ENCODE measurements around the gene SLC25A21.
A peak's percentile ranks its signal among the peaks of the same experiment; 100 is the strongest.
"Not testable (repeated sequence)": the region's sequence is repeated elsewhere in the genome, so short reads cannot be mapped to it uniquely, and the experiment has no call there.

Gene SLC25A21

DNA sequence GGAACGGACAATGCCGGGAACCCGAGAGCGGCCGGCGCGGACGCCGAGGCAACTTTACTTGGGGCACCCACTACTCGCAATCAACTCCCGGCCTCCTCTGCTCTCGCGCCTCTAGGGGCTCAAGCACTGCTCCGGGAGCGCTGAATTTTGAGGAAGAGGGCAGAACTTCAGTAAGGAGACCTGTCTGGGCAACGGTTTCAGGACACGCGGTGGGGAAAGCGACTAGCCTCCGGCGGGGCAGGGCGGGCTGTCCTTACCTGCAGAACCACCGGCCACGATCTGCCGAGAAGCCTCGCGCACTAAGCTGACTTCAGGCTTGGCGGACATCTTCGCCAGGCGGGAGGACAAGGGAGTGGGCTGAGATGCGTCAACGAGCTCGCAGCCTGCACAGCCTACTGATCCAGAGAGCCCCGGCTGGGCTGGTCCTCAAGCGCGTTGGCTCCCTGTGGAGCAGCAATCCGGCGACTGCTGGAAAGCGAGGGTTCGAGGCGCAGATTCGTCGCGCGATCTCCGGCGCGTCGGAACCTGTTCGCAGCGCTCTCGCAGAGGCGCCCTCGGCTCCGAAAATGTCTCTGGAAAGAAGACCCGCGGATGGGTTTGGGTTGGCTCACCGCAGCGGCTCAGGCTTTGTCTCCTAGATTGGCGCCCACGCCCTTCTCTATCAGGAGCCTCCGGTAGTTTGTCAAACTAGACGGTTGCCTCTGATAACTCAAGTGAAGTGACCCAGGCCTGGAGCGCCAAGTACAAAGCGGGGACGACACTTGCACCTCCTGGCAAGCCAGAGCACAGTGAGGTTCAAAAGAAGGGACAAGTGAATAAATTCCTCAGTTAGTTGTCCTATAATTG lies at the start of gene SLC25A21:
Gene SLC25A21 (minus strand): TSS at position 583 of the 846 bp plus-strand sequence.
- Histone ChIP-seq H3K9ac (ENCODE audit: low read length in 2 of 2) (peak within 1 kb of the TSS; percentile 87 to 95), H3K4me3 (ENCODE audit: low read length in 2 of 2) (peak within 1 kb of the TSS; percentile 68 to 96), H3K4me1 (ENCODE audit: control insufficient read depth, insufficient read depth, low read length) (peaks cover 6% of the 10 kb centered on the region), H3K36me3 (ENCODE audit: control insufficient read depth in 2 of 2, insufficient read depth in 2 of 2, low read length in 2 of 2) (no peaks in the 10 kb centered on the region), H3K9me3 (ENCODE audit: control insufficient read depth in 2 of 2, low read length in 2 of 2) (no peaks in the 10 kb centered on the region), H3K27me3 (ENCODE audit: control insufficient read depth in 1 of 2, insufficient read depth in 2 of 2, low read length in 2 of 2) (no peaks in the 10 kb centered on the region), H3K27ac (ENCODE audit: low read length) (peak within 1 kb of the TSS; percentile 93)

DNA sequence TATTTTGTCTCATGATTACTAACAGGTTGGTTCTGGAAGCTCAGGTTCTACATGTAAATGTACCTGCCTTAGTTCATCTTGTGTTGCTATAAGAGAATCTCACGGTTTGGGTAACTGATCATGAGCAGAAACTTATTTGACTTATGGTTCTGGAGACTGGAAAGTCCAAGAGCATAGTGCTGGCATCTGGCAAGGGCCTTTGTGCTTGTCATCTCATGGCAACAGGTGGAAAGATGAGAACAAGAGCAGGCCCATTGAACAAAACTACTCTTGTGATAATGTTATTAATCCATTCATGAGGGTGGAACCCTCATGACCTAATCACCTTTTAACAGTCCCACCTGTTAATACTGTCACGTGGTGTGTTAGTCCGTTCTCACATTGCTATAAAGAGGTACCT lies 48.7 kb upstream of the SLC25A21 start:
- H3K4me1 ChIP-seq (ENCODE audit: control insufficient read depth, insufficient read depth, low read length), result no peaks in the 10 kb centered on the region
- H3K36me3 ChIP-seq (ENCODE audit: control insufficient read depth in 2 of 2, insufficient read depth in 2 of 2, low read length in 2 of 2), result no peaks in the 10 kb centered on the region
- peaks cover 0 to 3% of the 10 kb centered on the region in 2 donors for H3K9me3 ChIP-seq (ENCODE audit: control insufficient read depth in 2 of 2, low read length in 2 of 2)
- no peak overlapping the region for H3K27ac ChIP-seq (ENCODE audit: low read length)
- H3K9ac ChIP-seq (ENCODE audit: low read length in 2 of 2), result no peak overlapping the region
- no peak overlapping the region for H3K4me3 ChIP-seq (ENCODE audit: low read length in 2 of 2)
- no peaks in the 10 kb centered on the region for H3K27me3 ChIP-seq (ENCODE audit: control insufficient read depth in 1 of 2, insufficient read depth in 2 of 2, low read length in 2 of 2)

DNA sequence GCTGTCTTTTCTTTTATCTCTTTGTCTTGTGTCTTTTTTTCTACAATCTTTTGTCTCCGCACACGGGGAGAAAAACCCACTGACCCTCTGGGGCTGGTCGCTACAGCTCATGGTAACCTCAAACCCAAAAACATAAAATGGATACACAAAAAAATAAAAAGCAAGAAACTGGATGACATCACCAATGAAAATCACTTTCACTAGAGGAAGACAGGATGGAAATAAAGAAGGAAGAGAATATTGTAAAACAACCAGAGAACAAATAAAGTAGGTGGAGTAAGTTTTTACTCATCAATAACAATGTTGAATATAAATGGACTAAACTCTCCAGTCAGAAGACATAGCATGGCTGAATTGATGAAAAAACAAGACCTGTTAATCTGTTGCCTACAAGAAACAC lies 42.9 kb upstream of the SLC25A21 start:
- no peak overlapping the region for H3K9ac ChIP-seq (ENCODE audit: low read length in 2 of 2)
- no peak overlapping the region for H3K27ac ChIP-seq (ENCODE audit: low read length)
- H3K4me1 ChIP-seq (ENCODE audit: control insufficient read depth, insufficient read depth, low read length), result no peaks in the 10 kb centered on the region
- no peak overlapping the region for H3K4me3 ChIP-seq (ENCODE audit: low read length in 2 of 2)
- no peaks in the 10 kb centered on the region for H3K27me3 ChIP-seq (ENCODE audit: control insufficient read depth in 1 of 2, insufficient read depth in 2 of 2, low read length in 2 of 2)
- no peaks in the 10 kb centered on the region for H3K36me3 ChIP-seq (ENCODE audit: control insufficient read depth in 2 of 2, insufficient read depth in 2 of 2, low read length in 2 of 2)
- no peaks in the 10 kb centered on the region for H3K9me3 ChIP-seq (ENCODE audit: control insufficient read depth in 2 of 2, low read length in 2 of 2)

DNA sequence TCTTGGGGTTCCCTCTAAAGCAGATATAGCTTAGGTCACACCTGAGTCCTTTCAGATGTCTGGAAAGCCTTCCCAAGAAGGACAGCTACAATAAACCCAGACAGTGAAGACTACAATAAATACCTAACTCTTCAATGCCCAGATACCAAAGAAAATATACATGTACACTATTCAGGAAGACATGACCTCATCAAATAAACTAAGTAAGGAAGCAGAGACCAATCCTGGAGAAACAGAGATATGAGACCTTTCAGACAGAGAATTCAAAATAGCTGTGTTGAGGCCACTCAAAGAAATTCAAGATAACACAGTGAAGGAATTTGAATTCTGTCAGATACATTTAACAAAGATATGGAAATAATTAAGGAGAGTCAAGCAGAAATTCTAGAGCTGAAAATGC lies 40.6 kb upstream of the SLC25A21 start:
- no peak overlapping the region for H3K4me3 ChIP-seq (ENCODE audit: low read length in 2 of 2)
- H3K9me3 ChIP-seq (ENCODE audit: control insufficient read depth in 2 of 2, low read length in 2 of 2), result no peaks in the 10 kb centered on the region
- no peaks in the 10 kb centered on the region for H3K4me1 ChIP-seq (ENCODE audit: control insufficient read depth, insufficient read depth, low read length)
- H3K9ac ChIP-seq (ENCODE audit: low read length in 2 of 2), result no peak overlapping the region
- H3K36me3 ChIP-seq (ENCODE audit: control insufficient read depth in 2 of 2, insufficient read depth in 2 of 2, low read length in 2 of 2), result no peaks in the 10 kb centered on the region
- H3K27me3 ChIP-seq (ENCODE audit: control insufficient read depth in 1 of 2, insufficient read depth in 2 of 2, low read length in 2 of 2), result no peaks in the 10 kb centered on the region
- no peak overlapping the region for H3K27ac ChIP-seq (ENCODE audit: low read length)

DNA sequence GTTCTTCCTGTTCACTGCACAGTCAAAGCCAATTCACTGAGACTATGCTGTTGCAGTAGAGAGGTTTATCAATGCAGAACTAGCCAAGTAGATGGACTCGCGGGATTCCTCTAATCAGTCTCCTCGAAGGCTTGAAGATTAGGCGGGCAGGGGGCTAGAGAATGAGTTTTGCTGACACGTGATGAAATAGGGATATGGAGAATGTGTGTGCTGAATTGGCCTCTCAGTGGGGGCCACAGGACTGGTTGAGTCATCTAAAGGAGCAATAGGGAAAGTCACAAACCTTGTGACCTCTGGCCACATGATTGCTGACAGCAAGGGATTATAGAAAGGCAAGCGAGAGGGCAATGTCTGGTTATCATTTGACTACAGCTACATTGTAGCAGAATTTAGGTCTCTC lies 38.0 kb upstream of the SLC25A21 start:
- Histone ChIP-seq H3K36me3 (ENCODE audit: control insufficient read depth in 2 of 2, insufficient read depth in 2 of 2, low read length in 2 of 2) (no peaks in the 10 kb centered on the region), H3K4me1 (ENCODE audit: control insufficient read depth, insufficient read depth, low read length) (no peaks in the 10 kb centered on the region), H3K4me3 (ENCODE audit: low read length in 2 of 2) (no peak overlapping the region), H3K27ac (ENCODE audit: low read length) (no peak overlapping the region), H3K9ac (ENCODE audit: low read length in 2 of 2) (no peak overlapping the region), H3K27me3 (ENCODE audit: control insufficient read depth in 1 of 2, insufficient read depth in 2 of 2, low read length in 2 of 2) (no peaks in the 10 kb centered on the region), H3K9me3 (ENCODE audit: control insufficient read depth in 2 of 2, low read length in 2 of 2) (no peaks in the 10 kb centered on the region)

DNA sequence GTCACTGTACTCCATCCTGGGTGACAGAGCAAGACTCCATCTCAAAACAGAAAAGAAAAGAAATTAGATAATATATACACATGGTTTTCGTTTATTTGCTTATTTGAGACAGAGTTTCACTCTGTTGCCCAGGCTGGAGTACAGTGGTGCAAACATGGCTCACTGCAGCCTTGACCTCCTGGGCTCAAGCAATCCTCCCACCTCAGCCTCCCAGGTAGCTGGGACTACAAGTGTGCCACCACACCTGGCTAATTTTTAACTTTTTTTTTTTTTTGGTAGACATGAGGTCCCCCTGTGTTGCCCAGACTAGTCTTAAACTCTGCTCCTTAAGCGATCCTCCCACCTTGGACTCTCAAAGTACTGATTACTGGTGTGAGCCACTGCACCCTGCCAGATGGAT lies 37.2 kb upstream of the SLC25A21 start:
- not testable (repeated sequence) for H3K27ac ChIP-seq (ENCODE audit: low read length); H3K36me3 ChIP-seq (ENCODE audit: control insufficient read depth in 2 of 2, insufficient read depth in 2 of 2, low read length in 2 of 2); H3K4me3 ChIP-seq (ENCODE audit: low read length in 2 of 2); H3K4me1 ChIP-seq (ENCODE audit: control insufficient read depth, insufficient read depth, low read length); H3K27me3 ChIP-seq (ENCODE audit: control insufficient read depth in 1 of 2, insufficient read depth in 2 of 2, low read length in 2 of 2); H3K9me3 ChIP-seq (ENCODE audit: control insufficient read depth in 2 of 2, low read length in 2 of 2); H3K9ac ChIP-seq (ENCODE audit: low read length in 2 of 2)

DNA sequence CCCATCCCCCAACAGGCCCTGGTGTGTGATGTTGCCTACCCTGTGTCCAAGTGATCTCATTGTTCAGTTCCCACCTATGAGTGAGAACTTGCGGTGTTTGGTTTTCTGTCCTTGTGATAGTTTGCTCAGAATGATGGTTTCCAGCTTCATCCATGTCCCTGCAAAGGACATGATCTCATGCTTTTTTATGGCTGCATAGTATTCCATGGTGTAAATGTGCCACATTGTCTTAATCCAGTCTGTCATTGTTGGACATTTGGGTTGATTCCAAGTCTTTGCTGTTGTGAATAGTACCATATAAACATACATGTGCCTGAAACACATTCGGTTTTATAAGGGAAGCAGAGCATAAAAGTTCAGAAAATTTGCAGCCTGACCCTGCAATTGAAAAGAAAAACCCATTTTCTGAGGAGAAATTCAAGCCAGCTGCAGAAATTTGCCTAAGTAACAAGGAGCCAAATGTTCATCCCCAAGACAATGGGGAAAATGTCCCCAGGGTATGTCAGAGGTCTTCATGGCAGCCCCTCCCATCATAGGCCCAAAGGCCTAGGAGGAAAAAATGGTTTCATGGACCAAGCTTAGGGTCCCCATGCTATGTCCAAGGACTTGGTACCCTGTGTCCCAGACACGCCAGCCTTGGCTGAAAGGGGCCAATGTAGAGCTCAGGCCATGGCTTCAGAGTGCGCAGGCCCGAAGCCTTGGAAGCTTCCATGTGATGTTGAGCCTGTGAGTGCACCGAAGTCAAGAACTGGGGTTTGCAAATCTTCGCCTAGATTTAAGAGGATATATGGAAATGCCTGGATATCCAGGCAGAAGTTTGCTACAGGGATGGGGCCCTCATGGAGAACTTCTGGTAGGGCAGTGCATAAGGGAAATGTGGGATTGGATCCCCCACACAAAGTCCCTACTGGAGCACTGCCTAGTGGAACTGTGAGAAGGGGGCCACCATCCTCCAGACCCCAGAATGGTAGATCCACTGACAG lies 33.5 kb upstream of the SLC25A21 start:
- not testable (repeated sequence) for H3K9me3 ChIP-seq (ENCODE audit: control insufficient read depth in 2 of 2, low read length in 2 of 2); H3K9ac ChIP-seq (ENCODE audit: low read length in 2 of 2); H3K4me1 ChIP-seq (ENCODE audit: control insufficient read depth, insufficient read depth, low read length); H3K27me3 ChIP-seq (ENCODE audit: control insufficient read depth in 1 of 2, insufficient read depth in 2 of 2, low read length in 2 of 2); H3K27ac ChIP-seq (ENCODE audit: low read length); H3K36me3 ChIP-seq (ENCODE audit: control insufficient read depth in 2 of 2, insufficient read depth in 2 of 2, low read length in 2 of 2); H3K4me3 ChIP-seq (ENCODE audit: low read length in 2 of 2)

DNA sequence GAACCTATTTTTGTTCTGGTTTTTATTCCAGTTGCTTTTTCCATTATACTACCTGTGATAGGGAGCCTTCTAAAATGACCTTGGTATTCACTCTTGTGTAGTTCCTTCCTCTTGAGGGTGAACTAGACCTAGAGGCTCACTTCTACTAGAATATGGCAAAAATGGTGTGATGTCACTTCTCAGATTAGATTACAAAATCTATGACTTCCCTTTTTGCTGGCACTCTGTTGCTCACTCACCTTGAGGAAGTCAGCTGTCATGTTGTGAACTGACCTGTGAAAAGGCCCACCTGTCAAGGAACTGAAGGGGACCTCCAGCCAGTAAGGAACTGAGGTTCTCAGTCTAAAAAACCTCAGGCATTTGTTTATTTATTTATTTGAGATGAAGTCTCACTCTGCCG lies 31.0 kb upstream of the SLC25A21 start:
- Histone ChIP-seq H3K4me1 (ENCODE audit: control insufficient read depth, insufficient read depth, low read length) (no peaks in the 10 kb centered on the region), H3K36me3 (ENCODE audit: control insufficient read depth in 2 of 2, insufficient read depth in 2 of 2, low read length in 2 of 2) (no peaks in the 10 kb centered on the region), H3K9ac (ENCODE audit: low read length in 2 of 2) (no peak overlapping the region), H3K9me3 (ENCODE audit: control insufficient read depth in 2 of 2, low read length in 2 of 2) (no peaks in the 10 kb centered on the region), H3K27me3 (ENCODE audit: control insufficient read depth in 1 of 2, insufficient read depth in 2 of 2, low read length in 2 of 2) (no peaks in the 10 kb centered on the region), H3K27ac (ENCODE audit: low read length) (no peak overlapping the region), H3K4me3 (ENCODE audit: low read length in 2 of 2) (no peak overlapping the region)

DNA sequence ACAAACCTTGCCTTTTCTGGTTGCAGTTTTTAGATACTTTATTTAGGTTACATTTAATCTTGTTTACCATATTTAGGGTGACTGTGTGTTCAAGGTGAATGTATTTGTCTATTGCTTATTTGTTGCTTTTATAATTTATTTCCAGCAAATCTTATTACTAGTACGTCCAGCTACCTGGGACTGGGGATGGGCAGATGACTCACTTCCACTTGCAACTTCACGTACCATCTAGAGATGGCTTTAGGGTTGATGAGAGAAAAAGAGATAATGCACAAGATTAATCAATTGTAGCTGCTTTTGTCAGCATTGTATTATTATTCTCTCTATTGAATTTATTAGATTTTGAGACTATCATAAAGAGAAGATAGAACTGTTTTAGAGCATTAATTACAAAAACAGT lies 30.4 kb upstream of the SLC25A21 start:
- H3K9me3 ChIP-seq (ENCODE audit: control insufficient read depth in 2 of 2, low read length in 2 of 2), result no peaks in the 10 kb centered on the region
- H3K27me3 ChIP-seq (ENCODE audit: control insufficient read depth in 1 of 2, insufficient read depth in 2 of 2, low read length in 2 of 2), result no peaks in the 10 kb centered on the region
- H3K4me3 ChIP-seq (ENCODE audit: low read length in 2 of 2), result no peak overlapping the region
- H3K27ac ChIP-seq (ENCODE audit: low read length), result no peak overlapping the region
- H3K4me1 ChIP-seq (ENCODE audit: control insufficient read depth, insufficient read depth, low read length), result no peaks in the 10 kb centered on the region
- H3K9ac ChIP-seq (ENCODE audit: low read length in 2 of 2), result no peak overlapping the region
- no peaks in the 10 kb centered on the region for H3K36me3 ChIP-seq (ENCODE audit: control insufficient read depth in 2 of 2, insufficient read depth in 2 of 2, low read length in 2 of 2)

DNA sequence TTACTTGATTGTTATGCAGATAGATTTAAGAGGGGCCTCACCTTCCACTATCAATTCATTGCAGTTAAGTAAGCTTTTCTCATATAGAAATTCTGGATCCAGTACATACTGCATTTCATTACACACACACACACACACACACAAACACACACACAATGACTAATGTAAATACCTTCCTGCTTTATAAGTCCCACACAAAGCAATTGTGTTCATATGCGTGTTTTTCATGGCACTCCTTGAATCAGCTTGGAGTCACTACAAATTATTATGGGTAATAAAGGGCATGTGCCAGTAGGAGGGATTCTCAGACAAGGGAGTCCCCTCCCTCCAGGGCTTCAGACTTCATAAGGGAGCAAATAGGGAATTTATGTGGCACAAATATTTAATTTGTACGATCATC lies 29.9 kb upstream of the SLC25A21 start:
- Histone ChIP-seq H3K9ac (ENCODE audit: low read length in 2 of 2) (no peak overlapping the region), H3K27ac (ENCODE audit: low read length) (no peak overlapping the region)

More for the DNA sequence above, 29.9 kb upstream of the SLC25A21 start:
- Histone ChIP-seq H3K9me3 (ENCODE audit: control insufficient read depth in 2 of 2, low read length in 2 of 2) (no peaks in the 10 kb centered on the region), H3K4me3 (ENCODE audit: low read length in 2 of 2) (no peak overlapping the region), H3K27me3 (ENCODE audit: control insufficient read depth in 1 of 2, insufficient read depth in 2 of 2, low read length in 2 of 2) (no peaks in the 10 kb centered on the region), H3K36me3 (ENCODE audit: control insufficient read depth in 2 of 2, insufficient read depth in 2 of 2, low read length in 2 of 2) (no peaks in the 10 kb centered on the region), H3K4me1 (ENCODE audit: control insufficient read depth, insufficient read depth, low read length) (no peaks in the 10 kb centered on the region)

Measured in stomach smooth muscle (tissue), 2 donors.